Activated CD4-positive, alpha-beta T cell treated with anti-CD3 and anti-CD28 coated beads, Interleukin-2, Interleukin-4, amounts not matched to agents 100 ng/mL and 50 ng/mL, durations not matched to agents 16 hours and 8 hours (primary cell): Measurements from ENCODE around the gene AP3B1.
"Not testable (repeated sequence)": the region's sequence is repeated elsewhere in the genome, so short reads cannot be mapped to it uniquely, and the experiment has no call there.

Experiments used
- DNase-seq: peaks from one replicate; pipeline ENCODE4 v3.0.0-alpha.2; 2020; ENCODE audit warnings: low spot score

AP3B1 gene

DNA sequence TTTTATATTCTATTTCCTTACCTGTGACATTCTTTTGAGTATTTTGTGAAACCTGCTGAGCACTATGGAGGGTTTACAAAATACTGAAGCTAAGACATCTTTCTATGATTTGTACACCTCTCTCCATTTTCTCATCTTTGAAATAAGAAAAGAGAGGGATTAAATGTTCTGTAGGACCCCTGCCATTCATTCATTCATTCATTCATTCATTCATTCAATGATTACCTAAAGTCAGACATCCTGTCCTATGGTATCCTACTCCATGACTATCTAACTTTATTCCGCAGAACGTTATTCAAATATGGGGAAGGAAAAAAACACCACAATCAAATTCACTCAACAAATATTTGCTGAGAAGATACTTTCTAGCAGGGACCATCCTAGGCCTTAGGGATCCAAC lies 51.4 kb downstream of the AP3B1 start:
- DNase-seq: no peak

- no peak for DNase-seq
Measured at GRCh38 chr5:78242001-78242400, 52.5 kb downstream of the AP3B1 start.

DNA sequence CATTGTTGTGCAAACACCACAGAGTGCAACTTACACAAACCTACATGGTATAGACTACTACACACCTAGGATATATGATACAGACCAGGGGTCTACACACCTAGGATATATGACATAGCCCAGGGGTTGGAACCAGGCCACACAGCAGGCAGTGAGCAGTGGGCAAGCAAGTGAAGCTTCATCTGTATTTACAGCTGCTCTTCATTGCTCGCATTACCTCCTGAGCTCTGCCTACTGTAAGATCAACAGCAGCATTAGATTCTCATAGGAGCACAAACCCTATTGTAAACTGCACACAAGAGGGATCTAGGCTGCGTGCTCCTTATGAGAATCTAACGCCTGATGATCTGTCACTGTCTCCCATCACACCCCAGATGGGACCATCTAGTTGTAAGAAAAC lies 56.6 kb downstream of the AP3B1 start:
- no peak for DNase-seq

DNA sequence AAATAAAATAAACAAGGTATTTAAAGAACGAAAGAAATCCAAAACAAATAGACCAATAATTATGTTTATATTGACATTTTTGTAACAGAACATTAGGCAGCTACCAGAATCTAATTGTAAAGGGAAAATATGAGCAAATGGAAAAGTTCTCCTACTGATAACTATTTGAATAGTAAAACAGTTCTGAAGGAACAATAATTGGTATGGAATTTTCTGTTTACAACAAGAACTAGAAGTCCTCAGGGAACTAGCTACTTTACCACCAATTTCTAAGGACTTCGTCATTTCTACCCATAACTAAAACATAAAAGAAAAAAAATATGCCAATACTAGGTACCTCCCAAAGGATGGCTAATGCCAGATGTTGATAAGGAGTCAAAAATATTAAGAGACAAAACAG lies 58.5 kb downstream of the AP3B1 start:
- no peak for DNase-seq

DNA sequence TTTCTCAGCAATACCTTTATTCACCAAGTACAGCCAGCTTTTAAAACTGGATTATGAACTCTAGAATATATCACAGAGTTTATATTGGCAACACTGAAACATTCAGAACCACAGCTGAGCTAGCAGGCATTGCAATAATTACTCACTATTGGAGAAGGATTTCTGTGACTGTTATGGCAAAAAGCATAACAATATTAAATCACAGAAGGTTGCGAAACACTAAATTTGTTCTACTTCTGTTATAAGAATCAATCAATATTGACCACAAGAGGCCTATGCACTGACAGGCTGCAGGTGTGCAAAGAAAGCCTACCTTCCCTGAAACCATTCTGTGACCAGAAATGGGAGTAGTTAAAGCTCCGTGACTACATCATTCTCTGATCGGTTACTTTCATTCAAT lies 59.2 kb downstream of the AP3B1 start:
- DNase-seq: no peak

DNA sequence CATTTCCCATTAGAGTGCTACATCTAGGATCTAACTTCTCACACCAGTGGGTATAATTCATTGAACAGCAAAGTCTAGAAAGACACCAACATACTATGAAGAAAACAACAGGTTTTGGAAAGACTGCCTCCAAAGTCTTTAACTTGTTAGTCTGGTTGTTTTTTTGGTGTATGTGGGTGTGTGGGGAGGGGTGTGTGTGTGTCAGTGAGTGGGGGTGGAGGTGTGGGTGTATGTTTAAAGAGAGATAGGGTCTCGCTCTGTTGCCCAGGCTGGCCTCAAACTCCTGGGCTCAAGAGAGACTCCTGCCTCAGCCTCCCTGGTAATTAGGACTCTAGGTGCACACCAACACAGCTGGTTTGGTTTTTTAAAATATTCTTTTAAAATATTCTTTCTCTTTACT lies 59.7 kb downstream of the AP3B1 start:
- no peak for DNase-seq

GRCh38 chr5:78232163-78232562 lies 62.3 kb downstream of the AP3B1 start:
- DNase-seq: no peak

GRCh38 chr5:78224358-78224757 lies 70.1 kb downstream of the AP3B1 start:
- no peak for DNase-seq

DNA sequence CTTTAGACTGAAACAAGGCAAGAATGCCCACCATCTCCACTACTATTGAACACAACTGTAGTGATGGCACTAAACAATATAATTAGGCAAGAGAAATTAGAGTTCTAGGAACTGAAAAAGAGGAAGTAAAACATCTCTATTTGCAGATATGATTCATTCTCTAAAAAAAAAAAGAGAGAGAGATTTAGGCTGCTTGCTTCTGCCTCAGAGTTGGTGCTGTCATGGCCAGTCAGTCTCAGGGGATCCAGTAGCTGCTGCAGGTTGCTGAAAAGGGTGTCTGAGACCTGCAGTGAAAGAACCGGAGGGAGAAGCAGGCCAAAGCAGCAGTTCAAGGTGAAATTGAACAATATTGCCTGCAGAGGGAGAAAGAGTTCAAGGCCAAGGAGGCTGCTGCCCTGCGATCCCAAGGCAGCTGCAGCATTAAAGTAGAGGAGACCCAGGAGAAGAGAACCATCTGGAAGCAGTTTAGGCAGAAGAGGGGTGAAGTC lies 72.5 kb downstream of the AP3B1 start:
- no peak for DNase-seq

GRCh38 chr5:78221467-78221866 lies 73.0 kb downstream of the AP3B1 start:
- no peak for DNase-seq

DNA sequence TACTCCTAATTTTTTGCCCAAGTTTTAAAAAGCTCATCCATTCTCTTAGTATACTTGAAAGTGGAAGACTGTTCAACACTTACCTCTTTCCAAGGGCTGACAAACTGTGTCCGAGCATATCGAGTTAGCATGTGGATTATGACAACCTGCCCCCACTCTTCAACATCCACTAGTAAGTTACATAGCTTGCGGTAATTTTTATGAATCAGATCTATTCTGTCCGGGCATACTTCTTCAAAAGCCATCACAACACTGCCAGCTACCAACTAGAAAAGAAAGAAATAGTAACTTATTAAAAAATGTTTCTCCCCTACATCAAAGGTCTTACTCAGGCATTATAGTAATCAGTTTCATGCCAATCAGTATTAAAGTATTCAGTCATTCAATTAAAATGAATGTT lies 78.5 kb downstream of the AP3B1 start:
- no peak for DNase-seq

GRCh38 chr5:78215565-78215964 lies 78.9 kb downstream of the AP3B1 start:
- DNase-seq: no peak

GRCh38 chr5:78213799-78214198 lies 80.7 kb downstream of the AP3B1 start:
- DNase-seq: no peak

- no peak for DNase-seq
Measured at GRCh38 chr5:78211052-78211451, 83.4 kb downstream of the AP3B1 start.

- DNase-seq: no peak
Measured at GRCh38 chr5:78204241-78204640, 90.3 kb downstream of the AP3B1 start.

GRCh38 chr5:78203815-78204214 lies 90.7 kb downstream of the AP3B1 start:
- DNase-seq: no peak

DNA sequence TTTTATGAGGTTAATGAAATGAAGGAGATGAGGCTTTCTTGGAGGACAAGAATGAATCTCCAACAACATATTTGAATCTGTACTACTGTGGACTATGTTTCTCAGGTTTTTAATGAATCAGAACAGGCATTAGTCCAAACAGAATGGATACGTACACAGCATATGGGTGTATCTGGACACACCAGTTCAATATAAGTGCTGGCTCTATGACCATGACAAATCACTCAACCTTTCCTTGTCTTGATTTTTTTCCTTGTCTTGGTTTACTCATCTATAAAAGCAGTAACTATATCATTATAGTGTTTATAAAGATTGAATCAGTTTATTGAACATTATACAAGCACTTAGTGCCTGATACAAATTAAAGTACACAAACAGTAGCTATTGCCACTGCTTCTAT lies 104.1 kb downstream of the AP3B1 start:
- DNase-seq: no peak

- not testable (repeated sequence) for DNase-seq
Measured at GRCh38 chr5:78188681-78189080, 105.8 kb downstream of the AP3B1 start.

DNA sequence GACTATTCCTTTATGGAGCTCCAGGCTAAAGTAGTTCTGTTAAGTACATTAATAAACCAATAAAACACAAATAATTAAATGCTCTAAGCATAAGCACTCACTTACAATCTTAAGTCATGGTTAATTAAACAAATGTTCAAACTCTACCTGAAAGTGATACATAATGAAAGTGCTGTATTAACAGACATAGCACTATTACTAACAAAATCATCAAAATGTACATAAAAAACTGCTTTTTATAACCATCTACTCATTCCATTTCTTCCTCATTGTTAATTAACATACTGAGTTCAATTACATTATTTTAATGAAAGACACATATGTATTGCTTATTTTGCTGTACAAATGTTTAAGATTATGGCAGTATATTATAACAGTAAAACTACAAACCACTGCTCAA lies 107.3 kb downstream of the AP3B1 start:
- DNase-seq: no peak

- DNase-seq: no peak
Measured at GRCh38 chr5:78182838-78183237, 111.7 kb downstream of the AP3B1 start.

DNA sequence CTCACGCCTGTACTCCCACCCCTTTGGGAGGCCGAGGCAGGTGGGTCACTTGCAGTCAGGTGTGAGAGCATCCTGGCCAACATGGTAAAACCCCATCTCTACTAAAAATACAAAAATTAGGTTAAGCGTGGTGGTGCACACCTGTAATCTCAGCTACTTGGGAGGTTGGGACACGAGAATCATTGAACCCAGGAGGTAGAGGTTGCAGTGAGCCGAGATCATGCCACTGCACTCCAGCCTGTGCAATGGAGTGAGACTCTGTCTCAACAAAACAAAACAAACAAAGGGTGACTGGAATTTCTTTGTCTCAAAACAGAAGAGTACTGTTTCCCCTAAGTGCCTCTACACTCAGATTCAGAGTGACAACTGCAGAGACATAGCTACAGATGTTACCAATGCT lies 116.1 kb downstream of the AP3B1 start:
- no peak for DNase-seq

- not testable (repeated sequence) for DNase-seq
Measured at GRCh38 chr5:78170335-78170734, 124.2 kb downstream of the AP3B1 start.

- DNase-seq: peak; percentile 27
Measured at GRCh38 chr5:78162253-78162862, 132.1 kb downstream of the AP3B1 start.

GRCh38 chr5:78157001-78157400 lies 137.5 kb downstream of the AP3B1 start:
- DNase-seq: no peak
